CD4-positive, alpha-beta T cell (primary cell): ENCODE measurements around the gene PCYOX1L. TPM values are rescaled to one million over a fixed set of nuclear protein-coding genes. Genes with fewer than 3 reads are reported as not detected.

Source experiments
- ATAC-seq: fragments of 200-7000 bp; cut with Tn5 transposase; one replicate; pipeline ENCODE4 v1.10.0; 2022; ENCODE audit warnings: mild to moderate bottlenecking; ENCODE audit not compliant: poor library complexity
- CTCF ChIA-PET: fragments of 350-600 bp; sonication (Branson Sonifier 250); formaldehyde crosslinking; loops from one replicate; lab custom pipeline; 2021; ENCODE audit warnings: antibody characterized with exemption, inconsistent platforms; lab: Charles Lee
- POLR2A ChIA-PET: fragments of 350-600 bp; sonication (Branson Sonifier 250); formaldehyde crosslinking; loops from one replicate; lab custom pipeline; 2021; ENCODE audit warnings: antibody characterized with exemption, inconsistent platforms; lab: Charles Lee
- DNase-seq, 14 experiments: peaks; one replicate each; pipeline ENCODE4 v3.0.0-alpha.2; 2013 to 2020; ENCODE audit warnings: mixed read lengths in 2 of 14
- H3K27ac ChIP-seq, 2 donors: one replicate each; pipeline versions ENCODE4 v1.5.1 to v1.7.0; 2013; ENCODE audit warnings: low read length in 2 of 2, low read depth in 1 of 2, mild to moderate bottlenecking in 1 of 2
- H3K27me3 ChIP-seq, 2 experiments: 1 replicate in 1 of 2; 2 replicates in 1 of 2; pipeline versions ENCODE4 v1.6.1 to v1.7.0; 2013; ENCODE audit warnings: low read length in 2 of 2, control low read depth in 1 of 2, mild to moderate bottlenecking in 1 of 2, moderate library complexity in 1 of 2; ENCODE audit not compliant: insufficient read depth in 2 of 2, control insufficient read depth in 1 of 2
- H3K36me3 ChIP-seq: one replicate; pipeline ENCODE4 v1.6.1; 2013; ENCODE audit warnings: low read length, control low read depth; ENCODE audit not compliant: insufficient read depth
- H3K4me1 ChIP-seq: one replicate; pipeline ENCODE4 v1.6.1; 2013; ENCODE audit warnings: low read length, control low read depth; ENCODE audit not compliant: insufficient read depth
- H3K4me3 ChIP-seq: one replicate; pipeline ENCODE4 v1.5.1; 2013; ENCODE audit warnings: mild to moderate bottlenecking, low read length, moderate library complexity
- H3K9me3 ChIP-seq, 2 experiments: 1 replicate in 1 of 2; 2 replicates in 1 of 2; pipeline versions ENCODE4 v1.6.1 to v1.7.0; 2013; ENCODE audit warnings: low read length in 2 of 2, mild to moderate bottlenecking in 2 of 2, control low read depth in 1 of 2, moderate library complexity in 1 of 2; ENCODE audit not compliant: control insufficient read depth in 1 of 2, insufficient read depth in 1 of 2
- H3K27ac Mint-ChIP-seq: one replicate; pipeline ENCODE4 v1.8.0; 2020; ENCODE audit warnings: mixed read lengths
- H3K27me3 Mint-ChIP-seq: one replicate; pipeline ENCODE4 v1.8.0; 2021; ENCODE audit warnings: mixed read lengths
- H3K36me3 Mint-ChIP-seq: one replicate; pipeline ENCODE4 v1.8.0; 2021; ENCODE audit warnings: low read depth, mixed read lengths
- H3K4me1 Mint-ChIP-seq: one replicate; pipeline ENCODE4 v1.8.0; 2021; ENCODE audit warnings: low read depth, mixed read lengths
- H3K4me3 Mint-ChIP-seq: one replicate; pipeline ENCODE4 v1.8.0; 2020; ENCODE audit warnings: mild to moderate bottlenecking, mixed read lengths
- H3K9me3 Mint-ChIP-seq: one replicate; pipeline ENCODE4 v1.8.0; 2020; ENCODE audit warnings: mixed read lengths
- intact Hi-C, 2 experiments: fragments of 100-400 bp; cut with DNase I in 1 of 2; cut with micrococcal nuclease in 1 of 2; formaldehyde crosslinking; loops; one replicate each; pipeline versions ENCODE4 v1.15.1 to v1.9.0; 2023 to 2025; cut with DNase I, micrococcal nuclease
- total RNA-seq, 174 experiments: library from RNA in 2 of 174; stranded (reverse) in 2 of 174; gene quantifications; one replicate each; pipeline ENCODE4 v1.2.3 and lab custom pipeline; 2021 to 2026
- TF ChIP-seq, protein P1 (sequence below): fragments of 200-600 bp; IDR thresholded peaks from one replicate; pipeline ENCODE4 v1.8.0; 2022; ENCODE audit warnings: antibody characterized with exemption, mild to moderate bottlenecking

PCYOX1L gene
- total RNA-seq, 2 experiments from 2014 or later: 22.9 to 24.8 TPM

DNA sequence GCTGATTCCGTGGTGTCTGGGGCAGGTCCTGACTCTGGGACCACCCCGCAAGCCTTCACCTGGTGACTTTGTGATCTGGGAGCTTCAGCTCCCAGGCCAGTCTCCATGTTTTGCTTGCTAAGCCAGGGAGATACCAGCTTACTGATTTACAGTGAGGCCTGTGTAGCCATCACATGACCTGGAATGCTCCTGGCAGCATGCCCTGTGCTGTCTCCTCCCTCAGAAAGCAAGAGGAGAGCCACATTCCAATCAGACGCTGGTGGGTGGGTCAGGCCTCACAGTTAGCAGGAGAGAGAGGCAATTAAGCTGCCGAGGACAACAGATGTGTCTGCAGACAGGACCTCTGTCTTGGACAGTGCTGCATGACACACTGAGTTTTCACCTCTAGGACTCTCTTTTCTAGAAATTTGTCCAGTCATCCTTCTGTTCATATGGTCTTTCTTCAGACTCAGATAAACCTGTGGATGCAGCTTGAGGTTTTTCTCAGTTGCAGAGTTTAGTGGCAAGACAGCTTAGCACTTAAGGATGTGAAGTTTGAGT lies 37.0 kb upstream of the PCYOX1L start:
- ChIA-PET CTCF (interaction anchor here (0.7 to 3.0 kb wide), 3 partner anchors 45 to 51 kb away, joined by 4 to 11 read pairs (median 6); no protein-coding TSS in a partner anchor), POLR2A (interaction anchor here (0.6 kb wide), 1 partner anchor 101 kb away, joined by 3 read pairs; no protein-coding TSS in a partner anchor)
- no peak overlapping the region for H3K27ac Mint-ChIP-seq

DNA sequence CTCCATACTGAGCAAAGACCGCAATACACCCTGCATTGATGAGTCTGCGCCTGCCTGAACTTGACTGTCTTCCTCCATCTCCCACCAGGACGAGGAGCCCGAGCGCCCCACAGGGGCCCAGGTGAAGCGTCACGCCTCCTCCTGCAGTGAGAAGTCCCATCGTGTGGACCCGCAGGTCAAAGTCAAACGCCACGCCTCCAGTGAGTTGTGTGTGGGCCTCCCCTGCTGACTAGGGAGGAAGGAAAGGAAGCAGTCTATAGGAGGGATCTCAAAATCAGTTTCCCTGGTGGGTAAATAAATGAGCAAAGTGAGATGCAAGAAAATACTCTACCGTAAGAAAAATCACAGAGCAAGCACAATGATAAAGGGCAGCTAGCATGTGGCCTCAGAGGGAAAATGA lies 35.3 kb upstream of the PCYOX1L start:
- no peaks in the 10 kb centered on the region for H3K4me1 Mint-ChIP-seq
- H3K36me3 Mint-ChIP-seq: no peaks in the 10 kb centered on the region
- TF ChIP-seq, protein P1, sequence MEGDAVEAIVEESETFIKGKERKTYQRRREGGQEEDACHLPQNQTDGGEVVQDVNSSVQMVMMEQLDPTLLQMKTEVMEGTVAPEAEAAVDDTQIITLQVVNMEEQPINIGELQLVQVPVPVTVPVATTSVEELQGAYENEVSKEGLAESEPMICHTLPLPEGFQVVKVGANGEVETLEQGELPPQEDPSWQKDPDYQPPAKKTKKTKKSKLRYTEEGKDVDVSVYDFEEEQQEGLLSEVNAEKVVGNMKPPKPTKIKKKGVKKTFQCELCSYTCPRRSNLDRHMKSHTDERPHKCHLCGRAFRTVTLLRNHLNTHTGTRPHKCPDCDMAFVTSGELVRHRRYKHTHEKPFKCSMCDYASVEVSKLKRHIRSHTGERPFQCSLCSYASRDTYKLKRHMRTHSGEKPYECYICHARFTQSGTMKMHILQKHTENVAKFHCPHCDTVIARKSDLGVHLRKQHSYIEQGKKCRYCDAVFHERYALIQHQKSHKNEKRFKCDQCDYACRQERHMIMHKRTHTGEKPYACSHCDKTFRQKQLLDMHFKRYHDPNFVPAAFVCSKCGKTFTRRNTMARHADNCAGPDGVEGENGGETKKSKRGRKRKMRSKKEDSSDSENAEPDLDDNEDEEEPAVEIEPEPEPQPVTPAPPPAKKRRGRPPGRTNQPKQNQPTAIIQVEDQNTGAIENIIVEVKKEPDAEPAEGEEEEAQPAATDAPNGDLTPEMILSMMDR: no peak
- Histone ChIP-seq H3K4me3 (no peak overlapping the region), H3K36me3 (no peaks in the 10 kb centered on the region), H3K27ac (no peak overlapping the region), H3K4me1 (peaks cover 2% of the 10 kb centered on the region), H3K9me3 (peaks cover 0 to 6% of the 10 kb centered on the region in 2 experiments), H3K27me3 (no peaks in the 10 kb centered on the region)
- DNase-seq (no peak), ATAC-seq (no peak)
- no peak overlapping the region for H3K27ac Mint-ChIP-seq
- POLR2A ChIA-PET: no interaction called here
- no peak overlapping the region for H3K4me3 Mint-ChIP-seq
- CTCF ChIA-PET: interaction anchor here (1.6 to 1.8 kb wide), 2 partner anchors 12 to 45 kb away, joined by 5 to 6 read pairs; no protein-coding TSS in a partner anchor
- peaks cover 2% of the 10 kb centered on the region for H3K9me3 Mint-ChIP-seq
- intact Hi-C loops: no loop called here
- no peaks in the 10 kb centered on the region for H3K27me3 Mint-ChIP-seq

More for the DNA sequence above, 37.0 kb upstream of the PCYOX1L start:
- Histone ChIP-seq H3K4me3 (no peak overlapping the region), H3K9me3 (peaks cover 0 to under 1% of the 10 kb centered on the region in 2 experiments), H3K27me3 (no peaks in the 10 kb centered on the region), H3K4me1 (peaks cover 5% of the 10 kb centered on the region), H3K36me3 (no peaks in the 10 kb centered on the region), H3K27ac (no peak overlapping the region)
- Mint-ChIP-seq H3K9me3 (peaks cover 2% of the 10 kb centered on the region), H3K27me3 (no peaks in the 10 kb centered on the region), H3K4me3 (no peak overlapping the region), H3K36me3 (no peaks in the 10 kb centered on the region), H3K4me1 (peaks cover 6% of the 10 kb centered on the region)
- ATAC-seq (no peak), DNase-seq (no peak)
- intact Hi-C loops: loop anchor here in 1 of 2 experiments (2.0 kb wide), 1 partner anchor 20 kb away; no protein-coding TSS in a partner anchor
- TF ChIP-seq, protein P1: no peak

DNA sequence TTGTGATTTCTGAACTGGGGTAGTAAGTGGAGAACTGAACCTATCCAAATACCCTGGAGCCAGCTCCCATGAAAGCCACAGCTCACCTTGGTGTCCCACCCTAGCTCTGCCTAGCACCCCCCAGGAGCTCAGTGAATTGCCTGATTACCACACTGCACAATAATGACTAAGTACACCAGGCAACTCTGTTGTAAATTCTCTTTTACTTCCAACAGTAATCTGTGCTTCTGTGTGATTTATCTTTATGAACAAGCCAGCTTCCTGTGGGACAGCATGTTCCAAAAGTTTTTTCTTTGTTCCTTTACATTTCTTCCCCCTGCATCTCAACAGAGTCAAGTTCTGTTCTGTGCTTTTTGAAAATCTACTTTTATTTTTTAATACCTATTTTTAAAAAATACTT lies 34.6 kb upstream of the PCYOX1L start:
- H3K4me1 ChIP-seq: no peaks in the 10 kb centered on the region

More for the DNA sequence above, 34.6 kb upstream of the PCYOX1L start:
- Histone ChIP-seq H3K4me3 (no peak overlapping the region), H3K36me3 (no peaks in the 10 kb centered on the region), H3K9me3 (peaks cover 0 to 6% of the 10 kb centered on the region in 2 experiments), H3K27me3 (no peaks in the 10 kb centered on the region), H3K27ac (no peak overlapping the region)
- TF ChIP-seq, protein P1: no peak
- ATAC-seq (no peak), DNase-seq (no peak)
- H3K36me3 Mint-ChIP-seq: no peaks in the 10 kb centered on the region
- H3K27ac Mint-ChIP-seq: no peak overlapping the region
- H3K4me1 Mint-ChIP-seq: no peaks in the 10 kb centered on the region
- intact Hi-C loops: no loop called here
- H3K4me3 Mint-ChIP-seq: no peak overlapping the region
- POLR2A ChIA-PET: interaction anchor here (1.3 kb wide), 1 partner anchor 21 kb away, joined by 5 read pairs; no protein-coding TSS in a partner anchor
- H3K27me3 Mint-ChIP-seq: no peaks in the 10 kb centered on the region
- peaks cover 2% of the 10 kb centered on the region for H3K9me3 Mint-ChIP-seq
- CTCF ChIA-PET: interaction anchor here (1.6 to 1.8 kb wide), 2 partner anchors 11 to 44 kb away, joined by 5 to 6 read pairs; no protein-coding TSS in a partner anchor
